Immature natural killer cell (primary cell): ENCODE data around the gene KRTDAP. TPM values are rescaled to one million over a fixed set of nuclear protein-coding genes. Genes with fewer than 3 reads are reported as not detected.

ENCODE experiments used
- DNase-seq, 3 donors: peaks; one replicate each; pipeline ENCODE4 v3.0.0; 2022; ENCODE audit warnings: mixed read lengths in 1 of 3
- H3K27ac Mint-ChIP-seq, 6 donors: one replicate each; pipeline ENCODE4 v1.8.0; 2020; ENCODE audit warnings: mixed read lengths in 6 of 6, mild to moderate bottlenecking in 5 of 6, inconsistent platforms in 4 of 6, moderate library complexity in 3 of 6
- H3K27me3 Mint-ChIP-seq, 3 donors: one replicate each; pipeline ENCODE4 v1.8.0; 2020 to 2021; ENCODE audit warnings: low read depth in 3 of 3, mild to moderate bottlenecking in 3 of 3, mixed read lengths in 3 of 3, moderate library complexity in 3 of 3, inconsistent platforms in 1 of 3
- H3K36me3 Mint-ChIP-seq, 3 donors: one replicate each; pipeline ENCODE4 v1.8.0; 2020; ENCODE audit warnings: mixed read lengths in 3 of 3, inconsistent platforms in 2 of 3, mild to moderate bottlenecking in 2 of 3
- H3K4me1 Mint-ChIP-seq, 2 donors: one replicate each; pipeline ENCODE4 v1.8.0; 2020; ENCODE audit warnings: inconsistent platforms in 2 of 2, mild to moderate bottlenecking in 2 of 2, mixed read lengths in 2 of 2, moderate library complexity in 1 of 2
- H3K4me3 Mint-ChIP-seq, 5 donors: one replicate each; pipeline ENCODE4 v1.8.0; 2020; ENCODE audit warnings: mild to moderate bottlenecking in 5 of 5, mixed read lengths in 5 of 5, inconsistent platforms in 3 of 5, moderate library complexity in 3 of 5
- H3K9me3 Mint-ChIP-seq, 6 donors: one replicate each; pipeline ENCODE4 v1.8.0; 2020; ENCODE audit warnings: mild to moderate bottlenecking in 6 of 6, mixed read lengths in 6 of 6, inconsistent platforms in 4 of 6, moderate library complexity in 3 of 6
- polyA plus RNA-seq, 3 donors: library from polyadenylated mRNA; unstranded; fragments of 300-500 nt; fragmentation: Illumina TruSeq; gene quantifications; one replicate each; pipeline ENCODE4 v1.2.3, GENCODE V29; 2021

The KRTDAP gene
- polyA plus RNA-seq, result not detected

- H3K27me3 Mint-ChIP-seq, result peaks cover 5 to 10% (median 9%) of the 10 kb centered on the region in 3 donors
- H3K27ac Mint-ChIP-seq, result no peak within 1 kb of the TSS
- peaks cover 0 to 2% (median 0%) of the 10 kb centered on the region in 6 donors for H3K9me3 Mint-ChIP-seq
- DNase-seq, result no peak
- H3K4me1 Mint-ChIP-seq, result peaks cover 4 to 5% of the 10 kb centered on the region in 2 donors
- no peaks in the 10 kb centered on the region for H3K36me3 Mint-ChIP-seq
- H3K4me3 Mint-ChIP-seq, result no peak within 1 kb of the TSS
Observed at GRCh38 chr19:35490364-35490763, at the start of gene KRTDAP. Gene KRTDAP (minus strand): TSS chr19:35490464. CDS start chr19:35490442, 22 bp downstream.

DNA sequence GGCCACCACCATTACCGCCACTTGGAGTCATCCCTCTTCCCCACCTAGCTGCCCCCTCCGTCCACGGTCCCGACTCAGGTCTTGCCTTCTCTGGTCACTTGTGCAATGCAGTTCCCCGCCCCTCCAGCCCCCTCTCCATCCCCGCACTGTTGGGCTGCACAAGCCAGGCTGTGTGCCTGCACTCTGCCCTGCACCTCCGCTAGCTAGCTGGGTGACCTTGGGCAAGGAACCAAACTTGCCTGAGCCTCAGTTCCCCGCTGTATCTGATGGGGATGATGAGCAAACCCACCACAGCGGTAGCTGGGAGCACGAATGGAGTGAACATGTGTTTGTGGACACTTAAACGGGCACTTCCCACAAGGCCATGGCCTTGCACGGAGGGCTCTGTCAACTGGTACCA lies 49.6 kb upstream of the KRTDAP start:
- Mint-ChIP-seq H3K27ac (peak overlapping the region in 1 of 6 donors; percentile 49), H3K4me3 (no peak overlapping the region), H3K4me1 (peaks cover 27 to 32% of the 10 kb centered on the region in 2 donors), H3K36me3 (peaks cover 0 to 5% (median 0%) of the 10 kb centered on the region in 3 donors), H3K27me3 (peaks cover 2 to 14% (median 5%) of the 10 kb centered on the region in 3 donors), H3K9me3 (no peaks in the 10 kb centered on the region)
- no peak for DNase-seq

GRCh38 chr19:35539314-35539713 lies 49.0 kb upstream of the KRTDAP start:
- H3K4me1 Mint-ChIP-seq, result peaks cover 24 to 31% of the 10 kb centered on the region in 2 donors
- peak overlapping the region in 2 of 6 donors; percentile 17 to 28 for H3K27ac Mint-ChIP-seq
- H3K9me3 Mint-ChIP-seq, result no peaks in the 10 kb centered on the region
- H3K36me3 Mint-ChIP-seq, result peaks cover 0 to 5% (median 0%) of the 10 kb centered on the region in 3 donors
- no peak for DNase-seq
- no peak overlapping the region for H3K4me3 Mint-ChIP-seq
- H3K27me3 Mint-ChIP-seq, result peaks cover 2 to 16% (median 6%) of the 10 kb centered on the region in 3 donors

DNA sequence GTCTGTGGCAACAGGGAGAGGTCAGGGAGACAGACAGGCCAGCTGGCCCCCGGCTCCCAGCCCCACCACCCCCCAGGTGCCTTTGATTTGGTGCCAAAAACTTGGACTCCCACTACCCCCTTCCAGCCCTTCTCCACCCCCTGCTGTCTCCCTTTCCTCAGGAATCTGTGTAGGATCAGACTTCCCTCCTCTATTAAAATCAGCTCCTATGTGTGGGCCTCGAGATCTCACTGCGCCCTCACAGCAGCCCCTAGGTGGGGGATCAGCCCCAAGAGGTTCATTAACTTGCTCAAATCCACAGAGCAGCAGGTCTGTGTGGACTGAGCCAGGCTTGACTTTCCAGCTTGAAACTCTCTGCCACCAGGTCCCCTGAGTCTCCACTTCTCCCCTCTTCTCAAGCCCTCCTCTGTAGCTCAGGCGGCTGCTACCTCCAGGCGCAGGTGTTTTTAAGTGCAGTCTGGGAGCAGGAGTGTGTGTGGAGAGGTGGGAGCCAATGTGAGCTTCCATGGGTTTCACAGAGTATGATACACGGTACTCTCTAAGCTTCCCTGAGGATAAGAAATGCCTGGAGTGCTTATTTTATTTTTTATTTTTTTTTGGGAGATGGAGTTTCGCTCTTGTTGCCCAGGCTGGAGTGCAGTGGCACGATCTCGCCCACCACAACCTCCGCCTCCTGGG lies 44.7 kb upstream of the KRTDAP start:
- peak overlapping the region in 1 of 6 donors; percentile 37 for H3K27ac Mint-ChIP-seq
- peak overlapping the region in 3 of 5 donors; percentile 21 to 38 (median 35) for H3K4me3 Mint-ChIP-seq
- no peaks in the 10 kb centered on the region for H3K9me3 Mint-ChIP-seq
- peaks cover 9 to 30% (median 9%) of the 10 kb centered on the region in 3 donors for H3K27me3 Mint-ChIP-seq
- no peak for DNase-seq
- H3K4me1 Mint-ChIP-seq, result peaks cover 36 to 43% of the 10 kb centered on the region in 2 donors
- no peaks in the 10 kb centered on the region for H3K36me3 Mint-ChIP-seq

- H3K9me3 Mint-ChIP-seq, result no peaks in the 10 kb centered on the region
- H3K4me3 Mint-ChIP-seq, result peak overlapping the region; percentile 74 to 87 (median 82)
- no peaks in the 10 kb centered on the region for H3K36me3 Mint-ChIP-seq
- peak; percentile 63 to 74 (median 73) for DNase-seq
- H3K4me1 Mint-ChIP-seq, result peaks cover 29 to 37% of the 10 kb centered on the region in 2 donors
- peaks cover 9 to 30% (median 11%) of the 10 kb centered on the region in 3 donors for H3K27me3 Mint-ChIP-seq
- peak overlapping the region in 5 of 6 donors; percentile 59 to 88 (median 79) for H3K27ac Mint-ChIP-seq
Observed at GRCh38 chr19:35533822-35534392, 43.6 kb upstream of the KRTDAP start.

- H3K27ac Mint-ChIP-seq, result peak within 1 kb of the TSS in 5 of 6 donors; percentile 59 to 88 (median 79)
Observed at GRCh38 chr19:35533201-35533821, 43.0 kb upstream of the KRTDAP start, which contains the start of gene GAPDHS. Gene GAPDHS (plus strand): TSS chr19:35533456. CDS start chr19:35533528, 72 bp downstream.

GRCh38 chr19:35531291-35531690 lies 41.0 kb upstream of the KRTDAP start:
- H3K27ac Mint-ChIP-seq, result no peak overlapping the region
- H3K36me3 Mint-ChIP-seq, result no peaks in the 10 kb centered on the region
- H3K27me3 Mint-ChIP-seq, result peaks cover 12 to 18% (median 14%) of the 10 kb centered on the region in 3 donors
- H3K4me1 Mint-ChIP-seq, result peaks cover 19 to 26% of the 10 kb centered on the region in 2 donors
- no peak for DNase-seq
- H3K4me3 Mint-ChIP-seq, result peak overlapping the region in 1 of 5 donors; percentile 53
- H3K9me3 Mint-ChIP-seq, result peaks cover 0 to 1% (median 0%) of the 10 kb centered on the region in 6 donors

More at GRCh38 chr19:35533201-35533821, 43.0 kb upstream of the KRTDAP start, which contains the start of gene GAPDHS:
- no peak for DNase-seq
- H3K36me3 Mint-ChIP-seq, result no peaks in the 10 kb centered on the region
- H3K9me3 Mint-ChIP-seq, result peaks cover 0 to 1% (median 0%) of the 10 kb centered on the region in 6 donors
- peaks cover 9 to 30% (median 12%) of the 10 kb centered on the region in 3 donors for H3K27me3 Mint-ChIP-seq
- peaks cover 29 to 37% of the 10 kb centered on the region in 2 donors for H3K4me1 Mint-ChIP-seq
- H3K4me3 Mint-ChIP-seq, result peak within 1 kb of the TSS; percentile 74 to 87 (median 82)

DNA sequence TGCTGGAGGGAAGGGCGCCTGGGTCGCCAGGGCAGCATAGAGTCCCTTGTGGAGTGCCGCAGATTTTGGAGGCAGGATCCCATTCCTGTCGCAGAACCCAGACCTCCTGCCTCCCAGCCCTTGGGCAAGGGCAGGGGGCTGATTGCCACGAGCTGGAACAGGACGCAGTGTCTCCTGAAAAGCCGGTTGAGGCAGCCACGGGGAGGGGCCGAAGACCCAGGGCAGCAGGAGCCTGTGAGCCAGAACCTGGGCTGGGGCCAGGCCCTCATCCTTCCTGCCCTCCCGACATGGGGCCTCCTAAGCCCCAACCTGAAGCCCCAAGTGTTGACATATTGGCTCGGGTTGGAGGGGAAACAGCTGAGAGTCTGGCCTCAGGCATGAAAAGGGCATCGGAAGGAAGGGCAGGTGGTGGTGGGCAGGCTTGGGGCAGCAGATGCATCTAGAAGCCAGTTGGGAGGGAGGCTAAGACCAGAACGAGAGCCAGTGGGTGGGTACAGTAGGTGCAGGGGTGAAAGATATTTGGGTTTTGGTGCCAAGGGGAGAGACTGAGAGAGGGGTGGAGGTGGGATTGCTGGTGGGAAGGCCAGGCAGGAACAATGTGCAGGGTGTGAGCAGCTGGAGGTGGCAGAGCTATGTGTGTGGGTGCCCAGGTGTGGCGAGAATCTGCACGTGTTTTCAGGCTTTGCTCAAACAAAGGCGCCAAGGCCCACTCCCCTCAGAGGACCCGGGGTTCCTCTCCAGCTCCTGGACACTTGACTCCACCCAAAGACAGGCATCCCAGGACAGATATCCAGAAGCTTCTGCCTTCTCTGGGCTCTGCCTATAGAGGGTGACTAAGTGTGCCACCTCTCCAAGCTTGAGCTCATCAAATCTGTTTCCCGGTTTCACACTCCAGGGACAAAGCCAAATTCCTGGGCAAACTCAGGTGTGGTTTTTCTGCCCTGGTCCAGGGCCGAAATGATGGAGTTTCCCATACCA lies 39.3 kb upstream of the KRTDAP start:
- Mint-ChIP-seq H3K36me3 (no peaks in the 10 kb centered on the region), H3K9me3 (peaks cover 0 to 1% (median 0%) of the 10 kb centered on the region in 6 donors), H3K4me3 (no peak overlapping the region), H3K4me1 (peaks cover 15 to 16% of the 10 kb centered on the region in 2 donors), H3K27ac (no peak overlapping the region), H3K27me3 (peaks cover 12 to 14% (median 12%) of the 10 kb centered on the region in 3 donors)
- no peak for DNase-seq

GRCh38 chr19:35528218-35529038 lies 38.2 kb upstream of the KRTDAP start, which contains the start of gene SBSN:
Gene SBSN (minus strand): TSS chr19:35528311. CDS start chr19:35528281, 30 bp downstream.
- Mint-ChIP-seq H3K27ac (peak within 1 kb of the TSS in 1 of 6 donors; percentile 30), H3K4me3 (no peak within 1 kb of the TSS), H3K36me3 (no peaks in the 10 kb centered on the region), H3K9me3 (peaks cover 0 to 1% (median 0%) of the 10 kb centered on the region in 6 donors), H3K4me1 (peaks cover 7 to 8% of the 10 kb centered on the region in 2 donors), H3K27me3 (peaks cover 6 to 12% (median 11%) of the 10 kb centered on the region in 3 donors)
- no peak for DNase-seq

DNA sequence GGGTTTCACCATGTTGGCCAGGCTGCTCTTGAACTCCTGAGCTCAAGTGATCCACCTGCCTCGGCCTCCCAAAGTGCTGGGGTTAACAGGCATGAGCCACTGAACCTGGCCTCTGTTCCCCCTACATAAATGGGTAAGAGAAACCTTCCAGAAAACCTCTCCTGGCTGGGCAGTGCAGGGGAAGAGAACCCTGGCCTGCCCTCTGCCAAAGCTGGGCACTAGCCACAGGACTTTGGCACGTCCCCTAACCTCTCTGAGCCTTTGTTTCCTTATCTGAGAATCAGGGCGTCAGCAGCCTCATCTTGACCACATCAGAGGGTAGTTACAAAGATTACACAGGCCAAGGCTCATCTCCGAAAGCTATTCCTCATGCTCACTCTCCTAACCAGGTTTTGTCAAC lies 35.6 kb upstream of the KRTDAP start:
- Mint-ChIP-seq H3K9me3 (peaks cover 0 to 1% (median 0%) of the 10 kb centered on the region in 6 donors), H3K27me3 (peaks cover 3 to 10% (median 6%) of the 10 kb centered on the region in 3 donors), H3K27ac (no peak overlapping the region), H3K4me1 (no peaks in the 10 kb centered on the region), H3K4me3 (no peak overlapping the region), H3K36me3 (no peaks in the 10 kb centered on the region)
- DNase-seq, result no peak

DNA sequence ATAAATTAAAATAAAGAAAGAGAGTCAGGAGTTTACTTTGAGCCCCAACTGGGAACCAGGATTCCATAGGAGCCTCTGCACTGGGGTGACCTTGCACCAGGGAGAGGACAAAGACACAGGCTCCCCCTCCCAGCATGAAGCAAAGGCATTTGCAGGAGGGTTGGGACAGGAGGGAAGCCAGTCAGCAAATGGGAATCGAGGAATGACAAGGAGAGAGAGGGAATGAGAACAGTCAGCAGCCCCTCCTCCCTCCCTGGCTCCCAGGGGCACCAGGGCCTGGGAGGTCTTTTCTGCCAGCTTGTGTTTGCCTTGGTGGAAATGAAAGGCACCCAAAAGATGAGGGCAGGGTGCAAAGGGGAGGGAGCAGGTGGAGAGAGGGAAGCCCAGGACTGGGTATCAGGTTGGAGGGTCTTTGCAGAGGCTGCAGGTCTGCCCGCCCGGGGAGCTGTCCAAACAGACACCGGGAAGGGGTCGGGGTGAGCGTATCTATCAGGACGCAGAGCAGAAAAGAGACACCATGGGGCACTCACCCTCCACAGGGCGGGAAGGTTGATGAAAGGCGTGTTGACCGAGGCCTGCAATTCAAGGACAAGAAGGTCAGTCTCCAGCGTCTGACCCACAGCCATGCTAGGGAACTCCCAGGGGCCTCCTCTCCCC lies 34.0 kb upstream of the KRTDAP start:
- Mint-ChIP-seq H3K27ac (no peak overlapping the region), H3K4me3 (no peak overlapping the region), H3K27me3 (peaks cover 3 to 10% (median 6%) of the 10 kb centered on the region in 3 donors), H3K36me3 (no peaks in the 10 kb centered on the region), H3K9me3 (peaks cover 0 to 1% (median 0%) of the 10 kb centered on the region in 6 donors), H3K4me1 (no peaks in the 10 kb centered on the region)
- DNase-seq, result no peak
